ENCODE data around the gene CIBAR2. TPM values are rescaled to one million over a fixed set of nuclear protein-coding genes. Genes with fewer than 3 reads are reported as not detected.

CIBAR2 gene
- total and polyA plus RNA-seq, 2 experiments from 2014 or later: not detected

GRCh38 chr16:85066346-85066885 lies 45.9 kb downstream of the CIBAR2 start:
- Histone ChIP-seq H3K79me2 (replicated peaks; ENCODE audit: insufficient read depth) (no peaks in the 10 kb centered on the region), H3K4me1 (ENCODE audit: insufficient read depth) (peaks cover 15% of the 10 kb centered on the region), H4K20me1 (replicated peaks; ENCODE audit: insufficient read depth) (no peaks in the 10 kb centered on the region), H3F3A (replicated peaks; ENCODE audit: low read depth) (0 out of 2 replicates have a peak, but pooled peaks cover 5% of the 10 kb centered on the region), H3K4me3 (no peak overlapping the region), H3K27me3 (ENCODE audit: insufficient read depth) (no peaks in the 10 kb centered on the region), H3K4me2 (no peak overlapping the region), H3K9me2 (ENCODE audit: insufficient read depth) (no peaks in the 10 kb centered on the region), H3K27ac (ENCODE audit: low read depth) (no peak overlapping the region), H2AFZ (no peak overlapping the region), H3K36me3 (ENCODE audit: insufficient read depth) (no peaks in the 10 kb centered on the region)
- Mint-ChIP-seq H3K4me3 (no peak overlapping the region), H3K27ac (no peak overlapping the region), H3K36me3 (ENCODE audit: low read depth) (no peaks in the 10 kb centered on the region), H3K4me1 (peaks cover 27% of the 10 kb centered on the region), H3K27me3 (ENCODE audit: insufficient read depth, low read depth, poor library complexity) (peaks cover 16% of the 10 kb centered on the region), H3K9me3 (no peaks in the 10 kb centered on the region)
- no peak for ATAC-seq
- TF ChIP-seq CTCF (conservative IDR thresholded peaks at IDR 0.05; ENCODE audit: low read depth in 2 of 2) (no peak), JUNB (IDR thresholded peaks at IDR 0.05; ENCODE audit: unreplicated experiment) (no peak), ZNF331 (CRISPR knock-in tag; IDR thresholded peaks at IDR 0.05; ENCODE audit: low read depth) (no peak), STAT1 (IDR thresholded peaks at IDR 0.05; ENCODE audit: unreplicated experiment) (no peak), NANOG (IDR thresholded peaks at IDR 0.05; ENCODE audit: borderline replicate concordance) (no peak), ZNF462 (CRISPR knock-in tag; IDR thresholded peaks at IDR 0.05) (no peak), REST (IDR thresholded peaks at IDR 0.05; ENCODE audit: unreplicated experiment) (no peak), CREB1 (CRISPR knock-in tag; IDR thresholded peaks at IDR 0.05; ENCODE audit: low read depth) (no peak), EZH2 (IDR thresholded peaks at IDR 0.05; ENCODE audit: low read depth, unreplicated experiment) (no peak), ETS1 (IDR thresholded peaks at IDR 0.05) (no peak), EZH2phosphoT487 (IDR thresholded peaks at IDR 0.05; ENCODE audit: unreplicated experiment) (no peak), POLR2AphosphoS5 (IDR thresholded peaks at IDR 0.05; ENCODE audit: low read depth) (no peak), ZNF114 (CRISPR knock-in tag; IDR thresholded peaks at IDR 0.05) (no peak)
- no peak for DNase-seq (ENCODE audit: low spot score)
